Liver (tissue), 9 donors: Measurements from ENCODE around the gene CTU1. TPM values are rescaled to one million over a fixed set of nuclear protein-coding genes. Genes with fewer than 3 reads are reported as not detected.

Experiments
- DNase-seq: peaks from one replicate; pipeline ENCODE4 v3.0.0-alpha.2; 2017; ENCODE audit warnings: low spot score
- H3K27ac ChIP-seq, 2 donors: one replicate each; pipeline ENCODE4 v1.7.0; 2013; ENCODE audit warnings: inconsistent platforms in 2 of 2, low read length in 2 of 2, control low read depth in 1 of 2, low read depth in 1 of 2, mild to moderate bottlenecking in 1 of 2
- H3K27me3 ChIP-seq, 4 donors: one replicate each; pipeline versions ENCODE4 v1.6.1 to v1.7.0; 2013; ENCODE audit warnings: low read length in 3 of 4, inconsistent platforms in 1 of 4, mild to moderate bottlenecking in 1 of 4, moderate library complexity in 1 of 4; ENCODE audit not compliant: control insufficient read depth in 4 of 4, insufficient read depth in 4 of 4
- H3K36me3 ChIP-seq, 4 donors: one replicate each; pipeline versions ENCODE4 v1.6.1 to v1.7.0; 2013; ENCODE audit warnings: low read length in 3 of 4, mild to moderate bottlenecking in 3 of 4, low read depth in 1 of 4, moderate library complexity in 1 of 4; ENCODE audit not compliant: control insufficient read depth in 4 of 4, insufficient read depth in 3 of 4
- H3K4me1 ChIP-seq, 4 donors: one replicate each; pipeline versions ENCODE4 v1.6.1 to v1.7.0; 2013; ENCODE audit warnings: low read length in 3 of 4, mild to moderate bottlenecking in 3 of 4, moderate library complexity in 1 of 4; ENCODE audit not compliant: control insufficient read depth in 4 of 4, insufficient read depth in 4 of 4
- H3K4me3 ChIP-seq, 3 donors: one replicate each; pipeline versions ENCODE4 v1.6.1 to v1.7.0; 2013; ENCODE audit warnings: low read length in 3 of 3, control low read depth in 1 of 3, low read depth in 1 of 3, mild to moderate bottlenecking in 1 of 3
- H3K9ac ChIP-seq, 2 donors: one replicate each; pipeline ENCODE4 v1.7.0; 2013; ENCODE audit warnings: low read length in 2 of 2, mild to moderate bottlenecking in 2 of 2, moderate library complexity in 2 of 2, control low read depth in 1 of 2, low read depth in 1 of 2
- H3K9me3 ChIP-seq, 4 donors: one replicate each; pipeline versions ENCODE4 v1.6.1 to v1.7.0; 2013; ENCODE audit warnings: low read length in 3 of 4; ENCODE audit not compliant: control insufficient read depth in 4 of 4
- EGR1 ChIP-seq, 2 donors: IDR thresholded peaks; 2 replicates each; pipeline ENCODE4 v1.6.1; 2016 to 2018; ENCODE audit warnings: antibody characterized with exemption in 2 of 2, low read depth in 2 of 2
- FOXA2 ChIP-seq: IDR thresholded peaks from 2 replicates; pipeline ENCODE4 v1.6.1; 2016; ENCODE audit warnings: antibody characterized with exemption
- HNF4A ChIP-seq, 2 donors: conservative IDR thresholded peaks; 2 replicates each; pipeline ENCODE4 v1.6.1; 2016; ENCODE audit warnings: antibody characterized with exemption in 2 of 2, mild to moderate bottlenecking in 2 of 2
- HNF4G ChIP-seq: IDR thresholded peaks from 2 replicates; pipeline ENCODE4 v1.6.1; 2016; ENCODE audit warnings: antibody characterized with exemption
- NR2F2 ChIP-seq: IDR thresholded peaks from 2 replicates; pipeline ENCODE4 v1.6.1; 2016; ENCODE audit warnings: antibody characterized with exemption
- RXRA ChIP-seq, 2 donors: IDR thresholded peaks; 2 replicates each; pipeline ENCODE4 v1.6.1; 2017 to 2018; ENCODE audit warnings: antibody characterized with exemption in 2 of 2, mild to moderate bottlenecking in 1 of 2
- TAF1 ChIP-seq: conservative IDR thresholded peaks from 2 replicates; pipeline ENCODE4 v1.6.1; 2016; ENCODE audit warnings: antibody characterized with exemption, mild to moderate bottlenecking
- YY1 ChIP-seq: IDR thresholded peaks from 2 replicates; pipeline ENCODE4 v1.6.1; 2016; ENCODE audit warnings: antibody characterized with exemption, mild to moderate bottlenecking
- WGBS: extraction: QIAGEN DNeasy Blood & Tissue Kit; methylation state at CpG from one replicate; pipeline ENCODE4 v1.1.7; 2013; 5-methylcytosine and 5-hydroxymethylcytosine counted together
- polyA plus RNA-seq, 2 donors: library from polyadenylated mRNA; stranded (reverse) in 1 of 2; unstranded in 1 of 2; fragments of 200-250 nt in 1 of 2; fragments of >200 nt in 1 of 2; fragmentation: Nextera tagmentation in 1 of 2; extraction: Ambion mirVana in 1 of 2; gene quantifications; one replicate each; pipeline versions ENCODE4 v1.2.1 to v1.2.3, GENCODE V29; 2013 to 2015
- total RNA-seq, 2 donors: library from RNA; depleted of rRNA; stranded (reverse); fragments of >200 nt; gene quantifications; one replicate each; pipeline ENCODE4 v1.2.3, GENCODE V29; 2014
- TF ChIP-seq, protein P1 (sequence below): IDR thresholded peaks from 2 replicates; pipeline ENCODE4 v1.6.1; 2016; ENCODE audit warnings: antibody characterized with exemption
- TF ChIP-seq, protein P2 (sequence below): IDR thresholded peaks from 2 replicates; pipeline ENCODE4 v1.6.1; 2016; ENCODE audit warnings: antibody characterized with exemption
- donor health status: healthy.
- donor health status: healthy.
- donor health status: healthy.
- donor health status: healthy.
- donor health status: healthy.

Gene CTU1
- total and polyA plus RNA-seq, 4 donors: 0.19 to 3.7 (median 2.5) TPM

DNA sequence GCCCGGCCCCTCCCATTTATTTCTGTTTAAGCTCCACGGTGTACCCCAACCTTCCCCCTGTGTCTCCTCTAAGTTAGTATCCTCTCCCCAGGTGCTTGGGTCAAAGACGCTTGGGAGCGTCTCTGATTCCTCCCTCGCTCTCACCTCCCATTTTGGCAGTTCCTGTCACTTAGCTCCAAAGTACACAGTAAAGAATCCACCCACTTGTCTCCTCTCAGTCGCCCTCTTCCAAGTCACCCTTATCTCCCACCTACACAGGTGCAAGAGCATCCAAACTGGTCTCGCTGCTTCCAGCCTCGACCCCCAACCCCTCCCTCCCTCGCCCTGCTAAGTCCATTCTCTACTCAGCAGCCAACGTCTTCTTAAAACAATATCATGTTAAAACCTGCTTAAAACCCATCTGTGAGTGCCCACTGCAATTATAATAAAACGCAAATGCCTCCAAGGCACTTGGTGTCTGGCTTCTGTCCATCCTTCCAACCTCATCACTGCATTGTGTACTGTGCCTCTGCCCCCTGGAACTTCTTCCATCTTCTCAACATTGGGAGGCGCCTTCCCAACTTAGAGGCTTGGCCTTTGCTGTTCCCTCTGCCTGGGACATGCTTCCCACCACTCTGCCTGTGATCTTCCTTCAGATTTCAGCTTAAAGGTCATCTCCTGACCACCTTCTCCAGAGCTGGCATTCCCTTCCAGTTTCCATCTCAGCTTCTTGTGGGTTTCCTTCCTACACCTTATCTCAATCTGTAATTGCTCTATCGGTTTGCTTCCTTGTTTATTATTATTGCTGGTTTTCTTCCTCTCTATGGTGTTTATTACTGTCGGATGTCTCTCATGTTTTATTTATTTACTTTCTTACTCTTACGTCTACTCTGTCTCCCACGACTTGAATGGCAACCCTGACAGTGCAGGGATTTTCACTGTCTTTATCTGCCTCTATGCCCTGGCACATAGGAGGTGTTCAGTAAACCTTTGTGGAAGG, 16.0 kb downstream of the CTU1 start:
- whole genome bisulfite sequencing: 53% methylated on average over 16 of the region's 16 CpGs
- no peak overlapping the region for H3K27ac ChIP-seq
- no peaks in the 10 kb centered on the region for H3K27me3 ChIP-seq
- TF ChIP-seq YY1 (no peak), FOXA2 (no peak), HNF4G (no peak), HNF4A (conservative IDR thresholded peaks at IDR 0.05) (no peak)
- TF ChIP-seq, protein P1, sequence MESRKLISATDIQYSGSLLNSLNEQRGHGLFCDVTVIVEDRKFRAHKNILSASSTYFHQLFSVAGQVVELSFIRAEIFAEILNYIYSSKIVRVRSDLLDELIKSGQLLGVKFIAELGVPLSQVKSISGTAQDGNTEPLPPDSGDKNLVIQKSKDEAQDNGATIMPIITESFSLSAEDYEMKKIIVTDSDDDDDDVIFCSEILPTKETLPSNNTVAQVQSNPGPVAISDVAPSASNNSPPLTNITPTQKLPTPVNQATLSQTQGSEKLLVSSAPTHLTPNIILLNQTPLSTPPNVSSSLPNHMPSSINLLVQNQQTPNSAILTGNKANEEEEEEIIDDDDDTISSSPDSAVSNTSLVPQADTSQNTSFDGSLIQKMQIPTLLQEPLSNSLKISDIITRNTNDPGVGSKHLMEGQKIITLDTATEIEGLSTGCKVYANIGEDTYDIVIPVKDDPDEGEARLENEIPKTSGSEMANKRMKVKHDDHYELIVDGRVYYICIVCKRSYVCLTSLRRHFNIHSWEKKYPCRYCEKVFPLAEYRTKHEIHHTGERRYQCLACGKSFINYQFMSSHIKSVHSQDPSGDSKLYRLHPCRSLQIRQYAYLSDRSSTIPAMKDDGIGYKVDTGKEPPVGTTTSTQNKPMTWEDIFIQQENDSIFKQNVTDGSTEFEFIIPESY: no peak
- no peaks in the 10 kb centered on the region for H3K9me3 ChIP-seq
- H3K9ac ChIP-seq: no peak overlapping the region
- no peaks in the 10 kb centered on the region for H3K36me3 ChIP-seq
- no peaks in the 10 kb centered on the region for H3K4me1 ChIP-seq
- no peak for DNase-seq
- no peak overlapping the region for H3K4me3 ChIP-seq

GRCh38 chr19:51091126-51091525, 17.1 kb downstream of the CTU1 start:
- Histone ChIP-seq H3K27ac (no peak overlapping the region), H3K4me1 (no peaks in the 10 kb centered on the region), H3K9me3 (no peaks in the 10 kb centered on the region), H3K4me3 (no peak overlapping the region), H3K9ac (no peak overlapping the region), H3K27me3 (no peaks in the 10 kb centered on the region), H3K36me3 (no peaks in the 10 kb centered on the region)
- DNase-seq: no peak
- TF ChIP-seq TAF1: no peak
- TF ChIP-seq NR2F2: no peak
- WGBS: 82% methylated on average over 10 of the region's 10 CpGs

- Histone ChIP-seq H3K27ac (no peak overlapping the region), H3K27me3 (no peaks in the 10 kb centered on the region), H3K4me3 (no peak overlapping the region), H3K9me3 (no peaks in the 10 kb centered on the region), H3K9ac (no peak overlapping the region), H3K4me1 (no peaks in the 10 kb centered on the region), H3K36me3 (no peaks in the 10 kb centered on the region)
- no peak for DNase-seq
- 75% methylated on average over 8 of the region's 8 CpGs for WGBS
- TF ChIP-seq, protein P1: no peak
- TF ChIP-seq NR2F2 (no peak), RXRA (IDR thresholded peaks at IDR 0.05) (no peak), EGR1 (IDR thresholded peaks at IDR 0.05; ENCODE audit: low read depth in 2 of 2) (no peak), FOXA2 (no peak), YY1 (no peak)
- TF ChIP-seq, protein P2, sequence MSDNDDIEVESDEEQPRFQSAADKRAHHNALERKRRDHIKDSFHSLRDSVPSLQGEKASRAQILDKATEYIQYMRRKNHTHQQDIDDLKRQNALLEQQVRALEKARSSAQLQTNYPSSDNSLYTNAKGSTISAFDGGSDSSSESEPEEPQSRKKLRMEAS: no peak
Observed at GRCh38 chr19:51090471-51090870, 17.7 kb downstream of the CTU1 start.
